Measurements from ENCODE around the gene THOC6. TPM values are rescaled to one million over a fixed set of nuclear protein-coding genes. Genes with fewer than 3 reads are reported as not detected.
A peak's percentile ranks its signal among the peaks of the same experiment; 100 is the strongest.

The THOC6 gene
- total and polyA plus RNA-seq, 9 of the 15 experiments (the other 6 are each of a cell fraction or from before 2014, with no cell fraction given) = 2.5 to 65.4 (median 42.3) TPM

GRCh38 chr16:2981177-2981898, 42.5 kb upstream of the THOC6 start (continued):
- TF ChIP-seq EHMT2 (IDR thresholded peaks at IDR 0.05) = peak; percentile 28; the same call in 1 of the 2 replicates
- no peak for TF ChIP-seq PYGO2 (tag; IDR thresholded peaks at IDR 0.05)
- TF ChIP-seq TAF7 (tag; IDR thresholded peaks at IDR 0.05) = 0 out of 2 replicates have a peak, but pooled peaks have one; percentile 34
- TF ChIP-seq ZBTB7A (IDR thresholded peaks at IDR 0.05; ENCODE audit: borderline replicate concordance, control insufficient read depth, low read depth, low read length) = peak; percentile 68
- TF ChIP-seq SP1 (CRISPR knock-in tag; IDR thresholded peaks at IDR 0.05) = peak; percentile 7
- TF ChIP-seq BRF1 (IDR thresholded peaks at IDR 0.05; ENCODE audit: borderline replicate concordance, extremely low read depth, insufficient read length) = no peak
- no peak for TF ChIP-seq TFAM (CRISPR knock-in tag; conservative IDR thresholded peaks at IDR 0.05)
- TF ChIP-seq, protein P1, sequence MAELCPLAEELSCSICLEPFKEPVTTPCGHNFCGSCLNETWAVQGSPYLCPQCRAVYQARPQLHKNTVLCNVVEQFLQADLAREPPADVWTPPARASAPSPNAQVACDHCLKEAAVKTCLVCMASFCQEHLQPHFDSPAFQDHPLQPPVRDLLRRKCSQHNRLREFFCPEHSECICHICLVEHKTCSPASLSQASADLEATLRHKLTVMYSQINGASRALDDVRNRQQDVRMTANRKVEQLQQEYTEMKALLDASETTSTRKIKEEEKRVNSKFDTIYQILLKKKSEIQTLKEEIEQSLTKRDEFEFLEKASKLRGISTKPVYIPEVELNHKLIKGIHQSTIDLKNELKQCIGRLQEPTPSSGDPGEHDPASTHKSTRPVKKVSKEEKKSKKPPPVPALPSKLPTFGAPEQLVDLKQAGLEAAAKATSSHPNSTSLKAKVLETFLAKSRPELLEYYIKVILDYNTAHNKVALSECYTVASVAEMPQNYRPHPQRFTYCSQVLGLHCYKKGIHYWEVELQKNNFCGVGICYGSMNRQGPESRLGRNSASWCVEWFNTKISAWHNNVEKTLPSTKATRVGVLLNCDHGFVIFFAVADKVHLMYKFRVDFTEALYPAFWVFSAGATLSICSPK (IDR thresholded peaks at IDR 0.05; ENCODE audit: borderline replicate concordance) = 0 out of 2 replicates have a peak, but pooled peaks have one; percentile 57
- TF ChIP-seq, protein P2, sequence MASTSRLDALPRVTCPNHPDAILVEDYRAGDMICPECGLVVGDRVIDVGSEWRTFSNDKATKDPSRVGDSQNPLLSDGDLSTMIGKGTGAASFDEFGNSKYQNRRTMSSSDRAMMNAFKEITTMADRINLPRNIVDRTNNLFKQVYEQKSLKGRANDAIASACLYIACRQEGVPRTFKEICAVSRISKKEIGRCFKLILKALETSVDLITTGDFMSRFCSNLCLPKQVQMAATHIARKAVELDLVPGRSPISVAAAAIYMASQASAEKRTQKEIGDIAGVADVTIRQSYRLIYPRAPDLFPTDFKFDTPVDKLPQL (IDR thresholded peaks at IDR 0.05; ENCODE audit: extremely low read depth, insufficient read length) = no peak
- TF ChIP-seq CHCHD3 (CRISPR knock-in tag; IDR thresholded peaks at IDR 0.05) = no peak
- no peak for TF ChIP-seq XRCC3 (IDR thresholded peaks at IDR 0.05)
- TF ChIP-seq, protein P3, sequence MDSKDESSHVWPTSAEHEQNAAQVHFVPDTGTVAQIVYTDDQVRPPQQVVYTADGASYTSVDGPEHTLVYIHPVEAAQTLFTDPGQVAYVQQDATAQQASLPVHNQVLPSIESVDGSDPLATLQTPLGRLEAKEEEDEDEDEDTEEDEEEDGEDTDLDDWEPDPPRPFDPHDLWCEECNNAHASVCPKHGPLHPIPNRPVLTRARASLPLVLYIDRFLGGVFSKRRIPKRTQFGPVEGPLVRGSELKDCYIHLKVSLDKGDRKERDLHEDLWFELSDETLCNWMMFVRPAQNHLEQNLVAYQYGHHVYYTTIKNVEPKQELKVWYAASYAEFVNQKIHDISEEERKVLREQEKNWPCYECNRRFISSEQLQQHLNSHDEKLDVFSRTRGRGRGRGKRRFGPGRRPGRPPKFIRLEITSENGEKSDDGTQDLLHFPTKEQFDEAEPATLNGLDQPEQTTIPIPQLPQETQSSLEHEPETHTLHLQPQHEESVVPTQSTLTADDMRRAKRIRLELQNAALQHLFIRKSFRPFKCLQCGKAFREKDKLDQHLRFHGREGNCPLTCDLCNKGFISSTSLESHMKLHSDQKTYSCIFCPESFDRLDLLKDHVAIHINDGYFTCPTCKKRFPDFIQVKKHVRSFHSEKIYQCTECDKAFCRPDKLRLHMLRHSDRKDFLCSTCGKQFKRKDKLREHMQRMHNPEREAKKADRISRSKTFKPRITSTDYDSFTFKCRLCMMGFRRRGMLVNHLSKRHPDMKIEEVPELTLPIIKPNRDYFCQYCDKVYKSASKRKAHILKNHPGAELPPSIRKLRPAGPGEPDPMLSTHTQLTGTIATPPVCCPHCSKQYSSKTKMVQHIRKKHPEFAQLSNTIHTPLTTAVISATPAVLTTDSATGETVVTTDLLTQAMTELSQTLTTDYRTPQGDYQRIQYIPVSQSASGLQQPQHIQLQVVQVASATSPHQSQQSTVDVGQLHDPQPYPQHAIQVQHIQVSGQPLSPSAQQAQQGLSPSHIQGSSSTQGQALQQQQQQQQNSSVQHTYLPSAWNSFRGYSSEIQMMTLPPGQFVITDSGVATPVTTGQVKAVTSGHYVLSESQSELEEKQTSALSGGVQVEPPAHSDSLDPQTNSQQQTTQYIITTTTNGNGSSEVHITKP (IDR thresholded peaks at IDR 0.05; ENCODE audit: partially characterized antibody) = peak; percentile 34
- TF ChIP-seq RFX7 (CRISPR knock-in tag; IDR thresholded peaks at IDR 0.05) = no peak

Measured in K562 (cell line).